IPS-18c (cell line): ENCODE measurements around the gene MYT1.

Experiments
- H3K4me3 ChIP-seq: 2 replicates; pipeline ENCODE4 v1.7.0; 2013; ENCODE audit warnings: low read depth, mild to moderate bottlenecking, low read length, moderate library complexity; ENCODE audit not compliant: insufficient read depth
- H3K9me3 ChIP-seq: one replicate; pipeline ENCODE4 v1.6.1; 2013; ENCODE audit warnings: mild to moderate bottlenecking, low read length, moderate library complexity; ENCODE audit not compliant: control insufficient read depth, insufficient read depth

The MYT1 gene

GRCh38 chr20:64149809-64150560, 14.3 kb upstream of the MYT1 start:
- Histone ChIP-seq H3K4me3 (no peak overlapping the region), H3K9me3 (no peaks in the 10 kb centered on the region)

GRCh38 chr20:64150756-64151632, 13.3 kb upstream of the MYT1 start:
- Histone ChIP-seq H3K4me3 (no peak overlapping the region), H3K9me3 (no peaks in the 10 kb centered on the region)

- Histone ChIP-seq H3K9me3 (no peaks in the 10 kb centered on the region), H3K4me3 (no peak overlapping the region)
Observed at GRCh38 chr20:64151633-64152530, 12.4 kb upstream of the MYT1 start.

- H3K4me3 ChIP-seq, result no peak overlapping the region
- no peaks in the 10 kb centered on the region for H3K9me3 ChIP-seq
Observed at GRCh38 chr20:64152906-64153305, 11.3 kb upstream of the MYT1 start.

GRCh38 chr20:64153410-64153809, 10.8 kb upstream of the MYT1 start:
- Histone ChIP-seq H3K4me3 (no peak overlapping the region), H3K9me3 (no peaks in the 10 kb centered on the region)

GRCh38 chr20:64153861-64154589, 10.2 kb upstream of the MYT1 start:
- Histone ChIP-seq H3K9me3 (no peaks in the 10 kb centered on the region), H3K4me3 (no peak overlapping the region)

GRCh38 chr20:64154590-64155257, 9.5 kb upstream of the MYT1 start:
- Histone ChIP-seq H3K9me3 (no peaks in the 10 kb centered on the region), H3K4me3 (no peak overlapping the region)

GRCh38 chr20:64155258-64156135, 8.8 kb upstream of the MYT1 start:
- Histone ChIP-seq H3K4me3 (no peak overlapping the region), H3K9me3 (no peaks in the 10 kb centered on the region)

- no peaks in the 10 kb centered on the region for H3K9me3 ChIP-seq
- no peak overlapping the region for H3K4me3 ChIP-seq
Observed at GRCh38 chr20:64156136-64156885, 7.9 kb upstream of the MYT1 start.

GRCh38 chr20:64156886-64157875, 7.1 kb upstream of the MYT1 start:
- no peaks in the 10 kb centered on the region for H3K9me3 ChIP-seq
- H3K4me3 ChIP-seq, result no peak overlapping the region

- no peaks in the 10 kb centered on the region for H3K9me3 ChIP-seq
- H3K4me3 ChIP-seq, result no peak overlapping the region
Observed at GRCh38 chr20:64157878-64158277, 6.4 kb upstream of the MYT1 start.

GRCh38 chr20:64158346-64159285, 5.6 kb upstream of the MYT1 start:
- no peaks in the 10 kb centered on the region for H3K9me3 ChIP-seq
- no peak overlapping the region for H3K4me3 ChIP-seq

GRCh38 chr20:64159286-64159680, 5.0 kb upstream of the MYT1 start:
- Histone ChIP-seq H3K9me3 (no peaks in the 10 kb centered on the region), H3K4me3 (no peak overlapping the region)
